Hepatocyte (in vitro differentiated cells): ENCODE measurements around the gene CHAC1.

Source experiments
- EZH2phosphoT487 ChIP-seq: fragments of 200-600 bp; sonication (generic); IDR thresholded peaks from one replicate; pipeline ENCODE4 v1.6.1; 2018; ENCODE audit warnings: antibody characterized with exemption, mild to moderate bottlenecking, low read depth, moderate library complexity; ENCODE audit not compliant: unreplicated experiment, severe bottlenecking
- TF ChIP-seq, protein P1 (sequence below): fragments of 200-600 bp; sonication (generic); IDR thresholded peaks from 2 replicates; pipeline ENCODE4 v1.5.1; 2016; ENCODE audit warnings: antibody characterized with exemption, mild to moderate bottlenecking; ENCODE audit not compliant: poor library complexity

DNA sequence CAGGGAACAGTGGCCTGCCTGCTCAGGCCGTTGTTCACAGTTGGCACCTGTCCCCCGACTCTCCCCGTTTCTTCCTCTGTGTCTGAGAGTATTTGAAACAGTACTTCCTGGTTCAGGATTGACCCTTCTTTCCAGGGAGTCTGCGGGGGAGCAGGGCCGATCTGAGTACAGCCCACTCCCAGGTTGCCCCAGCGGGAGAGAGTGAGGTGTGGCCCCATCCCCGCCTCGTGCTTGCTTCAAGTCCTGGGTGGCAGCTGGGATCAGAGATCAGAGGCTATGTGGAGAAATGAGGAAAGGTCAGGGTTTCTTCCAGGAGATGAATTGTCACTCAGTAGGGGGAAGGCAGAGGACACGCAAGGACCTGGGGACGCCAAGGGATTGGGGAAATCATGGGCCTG is 30.7 kb upstream of the CHAC1 start:
- TF ChIP-seq, protein P1, sequence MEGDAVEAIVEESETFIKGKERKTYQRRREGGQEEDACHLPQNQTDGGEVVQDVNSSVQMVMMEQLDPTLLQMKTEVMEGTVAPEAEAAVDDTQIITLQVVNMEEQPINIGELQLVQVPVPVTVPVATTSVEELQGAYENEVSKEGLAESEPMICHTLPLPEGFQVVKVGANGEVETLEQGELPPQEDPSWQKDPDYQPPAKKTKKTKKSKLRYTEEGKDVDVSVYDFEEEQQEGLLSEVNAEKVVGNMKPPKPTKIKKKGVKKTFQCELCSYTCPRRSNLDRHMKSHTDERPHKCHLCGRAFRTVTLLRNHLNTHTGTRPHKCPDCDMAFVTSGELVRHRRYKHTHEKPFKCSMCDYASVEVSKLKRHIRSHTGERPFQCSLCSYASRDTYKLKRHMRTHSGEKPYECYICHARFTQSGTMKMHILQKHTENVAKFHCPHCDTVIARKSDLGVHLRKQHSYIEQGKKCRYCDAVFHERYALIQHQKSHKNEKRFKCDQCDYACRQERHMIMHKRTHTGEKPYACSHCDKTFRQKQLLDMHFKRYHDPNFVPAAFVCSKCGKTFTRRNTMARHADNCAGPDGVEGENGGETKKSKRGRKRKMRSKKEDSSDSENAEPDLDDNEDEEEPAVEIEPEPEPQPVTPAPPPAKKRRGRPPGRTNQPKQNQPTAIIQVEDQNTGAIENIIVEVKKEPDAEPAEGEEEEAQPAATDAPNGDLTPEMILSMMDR: no peak
- TF ChIP-seq EZH2phosphoT487: no peak
